NCI-H345 (cell line): ENCODE results near the gene TAS2R3.
"Not testable (repeated sequence)": the region's sequence is repeated elsewhere in the genome, so short reads cannot be mapped to it uniquely, and the experiment has no call there.

Experiments
- DNase-seq: peaks from one replicate; lab custom pipeline; 2025; lab: John Stamatoyannopoulos, UW

Gene TAS2R3

GRCh38 chr7:141763797-141764196 lies at the start of gene TAS2R3:
TSS of gene TAS2R3 (plus strand) at chr7:141764097. CDS start at chr7:141764159, 62 bp downstream.
- no peak for DNase-seq

GRCh38 chr7:141714571-141714970 lies 49.3 kb upstream of the TAS2R3 start:
- DNase-seq = no peak

- DNase-seq = no peak
Observed at GRCh38 chr7:141715018-141715417, 48.9 kb upstream of the TAS2R3 start.

GRCh38 chr7:141715794-141716689 lies 47.9 kb upstream of the TAS2R3 start:
- no peak for DNase-seq

GRCh38 chr7:141717450-141717849 lies 46.4 kb upstream of the TAS2R3 start:
- no peak for DNase-seq

GRCh38 chr7:141722529-141722928 lies 41.4 kb upstream of the TAS2R3 start:
- DNase-seq = no peak

GRCh38 chr7:141729020-141729419 lies 34.9 kb upstream of the TAS2R3 start:
- no peak for DNase-seq

- DNase-seq = no peak
Observed at GRCh38 chr7:141731476-141732149, 32.3 kb upstream of the TAS2R3 start.

- peak; percentile 27 for DNase-seq
Observed at GRCh38 chr7:141737118-141737835, 26.6 kb upstream of the TAS2R3 start.

GRCh38 chr7:141737836-141738591 lies 25.9 kb upstream of the TAS2R3 start, which contains the start of gene SSBP1:
TSS of gene SSBP1 (plus strand) at chr7:141738358. CDS start at chr7:141739167, 809 bp downstream.
- DNase-seq = peak; percentile 98

- no peak for DNase-seq
Observed at GRCh38 chr7:141738592-141739013, 25.3 kb upstream of the TAS2R3 start.

GRCh38 chr7:141739250-141739649 lies 24.6 kb upstream of the TAS2R3 start:
- DNase-seq = no peak

- no peak for DNase-seq
Observed at GRCh38 chr7:141742229-141742628, 21.7 kb upstream of the TAS2R3 start.

- DNase-seq = no peak
Observed at GRCh38 chr7:141744131-141744530, 19.8 kb upstream of the TAS2R3 start.

- DNase-seq = no peak
Observed at GRCh38 chr7:141748396-141748795, 15.5 kb upstream of the TAS2R3 start.

- not testable (repeated sequence) for DNase-seq
Observed at GRCh38 chr7:141751904-141752303, 12.0 kb upstream of the TAS2R3 start.

GRCh38 chr7:141752634-141753033 lies 11.3 kb upstream of the TAS2R3 start:
- no peak for DNase-seq

GRCh38 chr7:141754939-141755338 lies 9.0 kb upstream of the TAS2R3 start:
- DNase-seq = peak; percentile 1

GRCh38 chr7:141770083-141770583 lies 6.2 kb downstream of the TAS2R3 start:
- DNase-seq = not testable (repeated sequence)

GRCh38 chr7:141776374-141776773 lies 12.5 kb downstream of the TAS2R3 start, which contains the start of gene TAS2R4:
TSS of gene TAS2R4 (plus strand) at chr7:141776674. CDS start at chr7:141778489, 1,815 bp downstream.
- DNase-seq = no peak
